Measurements from ENCODE around the gene CPM. TPM values are rescaled to one million over a fixed set of nuclear protein-coding genes. Genes with fewer than 3 reads are reported as not detected.

The CPM gene
- total and polyA plus RNA-seq, 2 donors (not counting 3 experiments of a cell fraction or from before 2014, with no cell fraction given) = not detected

DNA sequence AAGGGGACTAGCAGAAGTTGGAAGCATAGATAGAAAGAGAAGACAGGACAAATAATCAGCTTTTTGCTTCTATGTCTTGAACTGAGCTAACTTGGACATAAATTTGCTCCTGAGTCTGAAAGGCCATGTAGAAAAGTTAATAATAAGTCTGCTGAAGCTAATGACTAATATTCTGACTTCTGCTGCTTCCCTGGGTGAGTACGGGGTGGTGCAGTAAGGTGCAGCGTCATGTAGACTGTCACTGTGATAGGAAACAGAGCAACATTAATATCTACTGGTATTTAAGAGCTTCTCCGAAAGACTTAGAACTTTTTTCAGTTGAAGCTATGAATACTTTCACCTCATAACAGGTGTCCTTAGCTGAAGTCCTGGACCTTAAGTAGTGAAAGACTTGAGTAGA lies 34.1 kb upstream of the CPM start:
- ChIA-PET CTCF (interaction anchor here (0.6 to 1.1 kb wide), 2 partner anchors 10 to 68 kb away, joined by 3 read pairs; no protein-coding TSS in a partner anchor), POLR2A (no interaction called here)
- H3K9me1 ChIP-seq (replicated peaks; ENCODE audit: control insufficient read depth, extremely low read depth, insufficient read depth, low read length) = no peaks in the 10 kb centered on the region
- peaks cover 0 to 5% of the 10 kb centered on the region in 2 experiments for H3K27me3 ChIP-seq (ENCODE audit: control insufficient read depth in 2 of 2, insufficient read depth in 2 of 2, low read length in 2 of 2)
- TF ChIP-seq EZH2 (IDR thresholded peaks at IDR 0.05; ENCODE audit: borderline replicate concordance, low read depth, low read length, severe bottlenecking) (no peak), POLR2A (IDR thresholded peaks at IDR 0.05; ENCODE audit: low read depth, low read length) (no peak), GATA2 (IDR thresholded peaks at IDR 0.05; ENCODE audit: insufficient read depth, insufficient read length, low read depth, low read length) (no peak), FOS (IDR thresholded peaks at IDR 0.05; ENCODE audit: borderline replicate concordance, insufficient read depth, low read length) (no peak), POLR2AphosphoS5 (IDR thresholded peaks at IDR 0.05; ENCODE audit: insufficient read depth, low read depth, low read length) (no peak), JUN (IDR thresholded peaks at IDR 0.05; ENCODE audit: borderline replicate concordance, insufficient read depth, insufficient read length, low read depth) (no peak), MYC (IDR thresholded peaks at IDR 0.05; ENCODE audit: low read depth, low read length) (no peak)
- TF ChIP-seq, protein P1, sequence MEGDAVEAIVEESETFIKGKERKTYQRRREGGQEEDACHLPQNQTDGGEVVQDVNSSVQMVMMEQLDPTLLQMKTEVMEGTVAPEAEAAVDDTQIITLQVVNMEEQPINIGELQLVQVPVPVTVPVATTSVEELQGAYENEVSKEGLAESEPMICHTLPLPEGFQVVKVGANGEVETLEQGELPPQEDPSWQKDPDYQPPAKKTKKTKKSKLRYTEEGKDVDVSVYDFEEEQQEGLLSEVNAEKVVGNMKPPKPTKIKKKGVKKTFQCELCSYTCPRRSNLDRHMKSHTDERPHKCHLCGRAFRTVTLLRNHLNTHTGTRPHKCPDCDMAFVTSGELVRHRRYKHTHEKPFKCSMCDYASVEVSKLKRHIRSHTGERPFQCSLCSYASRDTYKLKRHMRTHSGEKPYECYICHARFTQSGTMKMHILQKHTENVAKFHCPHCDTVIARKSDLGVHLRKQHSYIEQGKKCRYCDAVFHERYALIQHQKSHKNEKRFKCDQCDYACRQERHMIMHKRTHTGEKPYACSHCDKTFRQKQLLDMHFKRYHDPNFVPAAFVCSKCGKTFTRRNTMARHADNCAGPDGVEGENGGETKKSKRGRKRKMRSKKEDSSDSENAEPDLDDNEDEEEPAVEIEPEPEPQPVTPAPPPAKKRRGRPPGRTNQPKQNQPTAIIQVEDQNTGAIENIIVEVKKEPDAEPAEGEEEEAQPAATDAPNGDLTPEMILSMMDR (IDR thresholded peaks at IDR 0.05; ENCODE audit: extremely low read depth in 1 of 2, insufficient read depth in 1 of 2, low read depth in 1 of 2, low read length in 2 of 2) = no peak
- TF ChIP-seq, protein P2, sequence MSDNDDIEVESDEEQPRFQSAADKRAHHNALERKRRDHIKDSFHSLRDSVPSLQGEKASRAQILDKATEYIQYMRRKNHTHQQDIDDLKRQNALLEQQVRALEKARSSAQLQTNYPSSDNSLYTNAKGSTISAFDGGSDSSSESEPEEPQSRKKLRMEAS (IDR thresholded peaks at IDR 0.05; ENCODE audit: insufficient read depth, insufficient read length) = no peak
- H3K4me3 ChIP-seq (replicated peaks in 1 of 3; ENCODE audit: insufficient read depth in 1 of 3, low read depth in 1 of 3, low read length in 3 of 3) = no peak overlapping the region
- no peaks in the 10 kb centered on the region for H3K4me1 ChIP-seq (ENCODE audit: control insufficient read depth, extremely low read depth, insufficient read depth, low read length)
- intact Hi-C loops (cut with micrococcal nuclease) (no loop called here), dilution Hi-C loops (cut with MboI; ENCODE audit: extremely low pct_ligation_motif_present, low sequenced_read_pairs) (no loop called here)
- H3K9ac ChIP-seq (replicated peaks; ENCODE audit: extremely low read depth, insufficient read depth, low read length) = no peak overlapping the region
- DNase-seq (ENCODE audit: low read depth, low spot score) (no peak), FAIRE-seq (no peak)
- no peaks in the 10 kb centered on the region for H3K9me3 ChIP-seq (replicated peaks; ENCODE audit: control insufficient read depth, insufficient read depth, low read length)
- no peak overlapping the region for H3K4me2 ChIP-seq (ENCODE audit: insufficient read depth, low read length)
- BruUV-seq (replicated peaks) = no TSS peak
- H2AFZ ChIP-seq (ENCODE audit: low read depth, low read length) = no peak overlapping the region
- no peaks in the 10 kb centered on the region for H3K36me3 ChIP-seq (ENCODE audit: control insufficient read depth in 2 of 2, extremely low read depth in 1 of 2, insufficient read depth in 2 of 2, low read length in 2 of 2)
- no peak overlapping the region for H3K27ac ChIP-seq (ENCODE audit: insufficient read depth, low read depth, low read length)
- H4K20me1 ChIP-seq (replicated peaks; ENCODE audit: control insufficient read depth, extremely low read depth, insufficient read depth, low read length) = no peaks in the 10 kb centered on the region
- H3K79me2 ChIP-seq (ENCODE audit: control insufficient read depth, insufficient read depth, low read length) = no peaks in the 10 kb centered on the region
